K562 (cell line): ENCODE measurements around the gene FUBP3. TPM values are rescaled to one million over a fixed set of nuclear protein-coding genes. Genes with fewer than 3 reads are reported as not detected.

Source experiments
- ARID1B ChIP-seq: fragments of 450-650 bp; IDR thresholded peaks from 2 replicates; pipeline ENCODE4 v1.6.1; 2016; ENCODE audit warnings: antibody characterized with exemption, mild to moderate bottlenecking, inconsistent platforms
- BACH1 ChIP-seq: fragments of 200-800 bp; sonication (Bioruptor generic); IDR thresholded peaks from 2 replicates; pipeline ENCODE4 v1.6.1; 2016; ENCODE audit warnings: missing genetic modification characterization, missing compliant biosample characterization
- BCOR ChIP-seq: fragments of 450-650 bp; IDR thresholded peaks from 2 replicates; pipeline ENCODE4 v1.6.1; 2016
- CHD2 ChIP-seq: IDR thresholded peaks from 2 replicates; pipeline ENCODE4 v1.6.1; 2011; ENCODE audit warnings: low read depth, low read length
- E2F1 ChIP-seq: sonication (generic); formaldehyde crosslinking; IDR thresholded peaks from 2 replicates; pipeline ENCODE4 v1.8.1; 2023; ENCODE audit warnings: mild to moderate bottlenecking, missing genetic modification reagents, moderate library complexity
- KDM2B ChIP-seq: fragments of 250-450 bp; sonication (Bioruptor Pico); IDR thresholded peaks from 2 replicates; pipeline ENCODE4 v1.8.0; 2021; ENCODE audit warnings: mild to moderate bottlenecking, moderate library complexity
- LARP7 ChIP-seq: fragments of 450-650 bp; IDR thresholded peaks from 2 replicates; pipeline ENCODE4 v1.6.1; 2016
- NR1H2 ChIP-seq: sonication (generic); formaldehyde crosslinking; IDR thresholded peaks from 2 replicates; pipeline ENCODE4 v1.4.0; 2020; ENCODE audit warnings: mild to moderate bottlenecking, missing genetic modification reagents
- NR2F6 ChIP-seq: fragments of 450-650 bp; formaldehyde crosslinking; IDR thresholded peaks from 2 replicates; pipeline ENCODE4 v1.4.0; 2020; ENCODE audit warnings: mild to moderate bottlenecking
- OTX1 ChIP-seq: fragments of 450-650 bp; formaldehyde crosslinking; IDR thresholded peaks from 2 replicates; pipeline ENCODE4 v1.4.0; 2022; ENCODE audit warnings: mild to moderate bottlenecking
- PHF8 ChIP-seq: fragments of 200-600 bp; sonication (generic); IDR thresholded peaks from 2 replicates; pipeline ENCODE4 v1.6.1; 2012; ENCODE audit warnings: mixed run types, mild to moderate bottlenecking, inconsistent platforms, low read length, moderate library complexity, borderline replicate concordance
- RBFOX2 ChIP-seq: fragments of 200-400 bp; formaldehyde crosslinking; IDR thresholded peaks from 2 replicates; pipeline ENCODE4 v1.6.1; 2017; ENCODE audit warnings: low read depth, mild to moderate bottlenecking, low read length, moderate library complexity
- SMARCE1 ChIP-seq: fragments of 450-650 bp; IDR thresholded peaks from 2 replicates; pipeline ENCODE4 v1.7.1; 2016; ENCODE audit warnings: mild to moderate bottlenecking
- SOX6 ChIP-seq: fragments of 450-650 bp; IDR thresholded peaks from 2 replicates; pipeline ENCODE4 v1.6.1; 2014; ENCODE audit warnings: mild to moderate bottlenecking
- STAT5A ChIP-seq: IDR thresholded peaks from 2 replicates; pipeline ENCODE4 v1.6.1; 2012; ENCODE audit warnings: low read length, inconsistent platforms, borderline replicate concordance
- UBTF ChIP-seq, 2 experiments: IDR thresholded peaks; 2 replicates each; pipeline ENCODE4 v1.6.1; 2012; ENCODE audit warnings: improper control_type of control experiment in 2 of 2, low read depth in 2 of 2, low read length in 2 of 2, borderline replicate concordance in 1 of 2
- ZBTB1 ChIP-seq: sonication (generic); formaldehyde crosslinking; IDR thresholded peaks from 2 replicates; pipeline ENCODE4 v1.8.1; 2023; ENCODE audit warnings: missing genetic modification reagents, low read depth, mild to moderate bottlenecking, borderline replicate concordance
- ZNF134 ChIP-seq: fragments of 250-450 bp; sonication (Bioruptor Pico); conservative IDR thresholded peaks from 2 replicates; pipeline ENCODE4 v1.4.0; 2020
- ZNF165 ChIP-seq: fragments of 250-450 bp; sonication (Bioruptor Pico); IDR thresholded peaks from 2 replicates; pipeline ENCODE4 v1.4.0; 2020; ENCODE audit warnings: borderline replicate concordance
- ZNF217 ChIP-seq: sonication (generic); formaldehyde crosslinking; IDR thresholded peaks from 2 replicates; pipeline ENCODE4 v1.8.0; 2022; ENCODE audit warnings: mild to moderate bottlenecking, missing genetic modification reagents
- ZNF609 ChIP-seq: sonication (generic); formaldehyde crosslinking; IDR thresholded peaks from 2 replicates; pipeline ENCODE4 v1.8.1; 2023; ENCODE audit warnings: missing genetic modification reagents, mild to moderate bottlenecking, borderline replicate concordance
- polyA plus RNA-seq, 8 experiments: library from polyadenylated mRNA; depleted of rRNA in 4 of 8; stranded (reverse) in 5 of 8; unstranded in 3 of 8; fragments of >200 nt; fragmentation: Nextera tagmentation in 2 of 8; fragmentation: Illumina TruSeq in 1 of 8; extraction: Ambion mirVana in 2 of 8; extraction: Trizol in 1 of 8; gene quantifications; 2 replicates each; pipeline versions ENCODE4 v1.2.1 to v1.2.3, GENCODE V29; 2011 to 2014; ENCODE audit warnings: inconsistent platforms in 1 of 8, missing spikeins in 1 of 8
- total RNA-seq, 7 experiments: library from RNA; depleted of rRNA in 6 of 7; stranded (reverse); fragments of >200 nt in 6 of 7; fragmentation: Illumina TruSeq in 2 of 7; extraction: Trizol in 2 of 7; gene quantifications; 2 replicates each; pipeline versions ENCODE4 v1.2.1 to v1.2.3, GENCODE V29; 2011 to 2021; ENCODE audit warnings: low replicate concordance in 1 of 7

Gene FUBP3
- total and polyA plus RNA-seq, 9 of the 15 experiments (the other 6 are each of a cell fraction or from before 2014, with no cell fraction given) = 3.0 to 64.0 (median 48.1) TPM

DNA sequence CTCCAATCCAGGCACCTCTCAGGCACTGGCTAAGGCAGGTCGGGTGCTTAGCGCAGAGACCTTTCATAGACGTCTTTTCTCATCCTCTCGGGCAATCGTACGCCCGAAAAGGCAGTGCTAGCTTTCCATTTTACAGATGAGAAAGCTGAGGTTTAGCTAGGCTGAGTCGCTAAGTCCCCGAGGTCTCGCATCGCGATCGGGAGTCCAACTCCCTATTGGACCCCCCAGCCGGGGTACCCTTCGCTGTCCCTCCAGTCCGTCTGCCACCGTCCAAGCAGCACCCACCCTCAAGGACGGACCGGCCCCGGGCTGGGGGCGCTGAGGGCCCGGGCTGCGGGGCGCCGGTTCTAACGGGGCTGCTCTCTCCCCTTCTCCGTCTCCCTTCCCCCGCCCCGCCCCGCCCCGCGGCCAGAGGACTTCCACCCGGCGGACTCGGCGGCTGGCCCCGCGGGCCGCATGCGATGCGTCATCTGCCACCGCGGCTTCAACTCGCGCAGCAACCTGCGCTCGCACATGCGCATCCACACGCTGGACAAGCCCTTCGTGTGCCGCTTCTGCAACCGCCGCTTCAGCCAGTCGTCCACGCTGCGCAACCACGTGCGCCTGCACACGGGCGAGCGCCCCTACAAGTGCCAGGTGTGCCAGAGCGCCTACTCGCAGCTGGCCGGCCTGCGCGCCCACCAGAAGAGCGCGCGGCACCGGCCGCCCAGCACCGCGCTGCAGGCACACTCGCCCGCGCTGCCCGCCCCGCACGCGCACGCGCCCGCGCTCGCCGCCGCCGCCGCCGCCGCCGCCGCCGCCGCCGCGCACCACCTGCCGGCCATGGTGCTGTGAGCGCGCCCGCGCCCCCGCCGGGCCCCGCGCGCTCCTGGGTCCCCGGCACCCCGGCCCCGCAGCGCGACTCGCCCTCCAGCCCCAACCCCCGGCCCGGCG is 101.7 kb downstream of the FUBP3 start (continued):
- TF ChIP-seq ZNF609 = no peak
- TF ChIP-seq UBTF (IDR thresholded peaks at IDR 0.05; ENCODE audit: borderline replicate concordance in 1 of 2, low read depth in 2 of 2, low read length in 2 of 2) = peak; percentile 46 to 58; a peak in 1 of 4 replicates
- 0 out of 2 replicates have a peak, but pooled peaks have one; percentile 6 for TF ChIP-seq KDM2B (CRISPR knock-in tag)
- TF ChIP-seq STAT5A = no peak
- peak; percentile 86; the same call in 1 of the 2 replicates for TF ChIP-seq PHF8
- peak; percentile 68; the same call in 1 of the 2 replicates for TF ChIP-seq RBFOX2
- peak; percentile 78 for TF ChIP-seq E2F1 (CRISPR knock-in tag)
- TF ChIP-seq NR1H2 (CRISPR knock-in tag) = peak; percentile 72; the same call in 1 of the 2 replicates
- TF ChIP-seq ZNF217 (CRISPR knock-in tag) = no peak
- TF ChIP-seq SOX6 = no peak
- TF ChIP-seq OTX1 = no peak
- peak; percentile 92 for TF ChIP-seq BCOR
- no peak for TF ChIP-seq LARP7
- TF ChIP-seq SMARCE1 = no peak
- no peak for TF ChIP-seq ARID1B
- TF ChIP-seq ZBTB1 = no peak; the same call in 1 of the 2 replicates
- no peak for TF ChIP-seq BACH1 (tag)
- TF ChIP-seq ZNF165 (CRISPR knock-in tag) = no peak
- no peak for TF ChIP-seq CHD2
- no peak for TF ChIP-seq ZNF134 (CRISPR knock-in tag)
- TF ChIP-seq NR2F6 = no peak
